ENCODE results near the gene JCAD. TPM values are rescaled to one million over a fixed set of nuclear protein-coding genes. Genes with fewer than 3 reads are reported as not detected.
"Not testable (repeated sequence)": the region's sequence is repeated elsewhere in the genome, so short reads cannot be mapped to it uniquely, and the experiment has no call there.

Gene JCAD
- total RNA-seq, 2 experiments from 2014 or later = 0.16 to 0.58 TPM

- H3K4me3 Mint-ChIP-seq = no peak overlapping the region
- peaks cover 44% of the 10 kb centered on the region for H3K27me3 Mint-ChIP-seq
- DNase-seq (no peak), ATAC-seq (no peak)
- no peaks in the 10 kb centered on the region for H3K9me3 Mint-ChIP-seq (ENCODE audit: low read depth)
- H3K4me1 Mint-ChIP-seq = peaks cover 20% of the 10 kb centered on the region
- H3K36me3 Mint-ChIP-seq = no peaks in the 10 kb centered on the region
- H3K27ac Mint-ChIP-seq = no peak overlapping the region
- CTCF ChIA-PET = interaction anchor here (0.7 to 9.4 kb wide), 13 partner anchors 8 to 602 kb away, joined by 3 to 98 read pairs (median 4); no protein-coding TSS in a partner anchor
Observed at GRCh38 chr10:30000802-30001571, 58.4 kb downstream of the JCAD start.

GRCh38 chr10:29998142-29998808 is 61.1 kb downstream of the JCAD start:
- peaks cover 49% of the 10 kb centered on the region for H3K27me3 Mint-ChIP-seq
- no peaks in the 10 kb centered on the region for H3K36me3 Mint-ChIP-seq
- no peaks in the 10 kb centered on the region for H3K9me3 Mint-ChIP-seq (ENCODE audit: low read depth)
- ATAC-seq (peak; percentile 84), DNase-seq (peak; percentile 87)
- H3K27ac Mint-ChIP-seq = no peak overlapping the region
- peaks cover 17% of the 10 kb centered on the region for H3K4me1 Mint-ChIP-seq
- CTCF ChIA-PET = interaction anchor here (0.6 to 9.4 kb wide), 38 partner anchors 8 to 593 kb away, joined by 3 to 98 read pairs (median 4); partner anchors contain the start of gene MTPAP
- H3K4me3 Mint-ChIP-seq = no peak overlapping the region

GRCh38 chr10:29994811-29995210 is 64.6 kb downstream of the JCAD start:
- DNase-seq (no peak), ATAC-seq (no peak)
- Mint-ChIP-seq H3K4me3 (no peak overlapping the region), H3K4me1 (peaks cover 2% of the 10 kb centered on the region), H3K27ac (no peak overlapping the region), H3K27me3 (peaks cover 42% of the 10 kb centered on the region), H3K36me3 (no peaks in the 10 kb centered on the region), H3K9me3 (ENCODE audit: low read depth) (no peaks in the 10 kb centered on the region)
- CTCF ChIA-PET = no interaction called here

- Mint-ChIP-seq H3K27ac (no peak overlapping the region), H3K9me3 (ENCODE audit: low read depth) (no peaks in the 10 kb centered on the region), H3K4me3 (no peak overlapping the region), H3K36me3 (no peaks in the 10 kb centered on the region), H3K27me3 (peaks cover 47% of the 10 kb centered on the region), H3K4me1 (peaks cover under 1% of the 10 kb centered on the region)
- CTCF ChIA-PET = no interaction called here
- DNase-seq (no peak), ATAC-seq (no peak)
Observed at GRCh38 chr10:29993319-29993915, 66.0 kb downstream of the JCAD start.

GRCh38 chr10:29992914-29993313 is 66.5 kb downstream of the JCAD start:
- H3K36me3 Mint-ChIP-seq = no peaks in the 10 kb centered on the region
- peaks cover 47% of the 10 kb centered on the region for H3K27me3 Mint-ChIP-seq
- CTCF ChIA-PET = no interaction called here
- ATAC-seq (no peak), DNase-seq (no peak)
- no peaks in the 10 kb centered on the region for H3K9me3 Mint-ChIP-seq (ENCODE audit: low read depth)
- no peak overlapping the region for H3K27ac Mint-ChIP-seq
- no peak overlapping the region for H3K4me3 Mint-ChIP-seq
- no peaks in the 10 kb centered on the region for H3K4me1 Mint-ChIP-seq

GRCh38 chr10:29991382-29991781 is 68.0 kb downstream of the JCAD start:
- Mint-ChIP-seq H3K27me3 (peaks cover 38% of the 10 kb centered on the region), H3K4me1 (no peaks in the 10 kb centered on the region), H3K36me3 (no peaks in the 10 kb centered on the region), H3K9me3 (ENCODE audit: low read depth) (no peaks in the 10 kb centered on the region), H3K27ac (no peak overlapping the region), H3K4me3 (no peak overlapping the region)
- DNase-seq (no peak), ATAC-seq (no peak)
- CTCF ChIA-PET = no interaction called here

- H3K27ac Mint-ChIP-seq = no peak overlapping the region
- CTCF ChIA-PET = interaction anchor here (1.5 kb wide), 1 partner anchor 11 kb away, joined by 4 read pairs; no protein-coding TSS in a partner anchor
Observed at GRCh38 chr10:29987471-29987870, 71.9 kb downstream of the JCAD start.

GRCh38 chr10:29982997-29983648 is 76.3 kb downstream of the JCAD start:
- H3K27me3 Mint-ChIP-seq = peaks cover 16% of the 10 kb centered on the region
- no peak overlapping the region for H3K4me3 Mint-ChIP-seq
- CTCF ChIA-PET = no interaction called here
- H3K4me1 Mint-ChIP-seq = no peaks in the 10 kb centered on the region
- no peak overlapping the region for H3K27ac Mint-ChIP-seq
- H3K36me3 Mint-ChIP-seq = peaks cover 3% of the 10 kb centered on the region
- peaks cover 9% of the 10 kb centered on the region for H3K9me3 Mint-ChIP-seq (ENCODE audit: low read depth)
- no peak for ATAC-seq
- DNase-seq = no peak

More at GRCh38 chr10:29987471-29987870, 71.9 kb downstream of the JCAD start:
- Mint-ChIP-seq H3K4me1 (no peaks in the 10 kb centered on the region), H3K36me3 (peaks cover 3% of the 10 kb centered on the region), H3K27me3 (peaks cover 25% of the 10 kb centered on the region), H3K4me3 (no peak overlapping the region), H3K9me3 (ENCODE audit: low read depth) (peaks cover 9% of the 10 kb centered on the region)
- no peak for ATAC-seq
- DNase-seq = no peak

GRCh38 chr10:29981510-29981909 is 77.9 kb downstream of the JCAD start:
- DNase-seq = no peak
- no peak overlapping the region for H3K27ac Mint-ChIP-seq
- no peak for ATAC-seq
- H3K4me3 Mint-ChIP-seq = no peak overlapping the region
- peaks cover 21% of the 10 kb centered on the region for H3K27me3 Mint-ChIP-seq
- H3K4me1 Mint-ChIP-seq = no peaks in the 10 kb centered on the region
- peaks cover 3% of the 10 kb centered on the region for H3K36me3 Mint-ChIP-seq
- H3K9me3 Mint-ChIP-seq (ENCODE audit: low read depth) = peaks cover 9% of the 10 kb centered on the region
- CTCF ChIA-PET = no interaction called here

- no peak overlapping the region for H3K27ac Mint-ChIP-seq
- H3K27me3 Mint-ChIP-seq = peaks cover 18% of the 10 kb centered on the region
- peaks cover 9% of the 10 kb centered on the region for H3K9me3 Mint-ChIP-seq (ENCODE audit: low read depth)
- H3K4me3 Mint-ChIP-seq = no peak overlapping the region
- CTCF ChIA-PET = no interaction called here
- DNase-seq = no peak
- no peaks in the 10 kb centered on the region for H3K4me1 Mint-ChIP-seq
- peaks cover 3% of the 10 kb centered on the region for H3K36me3 Mint-ChIP-seq
- ATAC-seq = no peak
Observed at GRCh38 chr10:29980084-29980483, 79.3 kb downstream of the JCAD start.

GRCh38 chr10:29979421-29979779 is 80.0 kb downstream of the JCAD start:
- H3K4me1 Mint-ChIP-seq; H3K4me3 Mint-ChIP-seq; H3K27ac Mint-ChIP-seq; ATAC-seq; H3K36me3 Mint-ChIP-seq; H3K9me3 Mint-ChIP-seq (ENCODE audit: low read depth); CTCF ChIA-PET; DNase-seq: not testable (repeated sequence)
- H3K27me3 Mint-ChIP-seq = peaks cover 23% of the 10 kb centered on the region

GRCh38 chr10:29977171-29977570 is 82.2 kb downstream of the JCAD start:
- ATAC-seq = no peak
- Mint-ChIP-seq H3K4me3 (no peak overlapping the region), H3K27me3 (peaks cover 27% of the 10 kb centered on the region), H3K36me3 (no peaks in the 10 kb centered on the region), H3K27ac (no peak overlapping the region), H3K4me1 (no peaks in the 10 kb centered on the region), H3K9me3 (ENCODE audit: low read depth) (no peaks in the 10 kb centered on the region)
- CTCF ChIA-PET = no interaction called here
- DNase-seq = no peak

GRCh38 chr10:29976134-29976533 is 83.3 kb downstream of the JCAD start:
- ATAC-seq (no peak), DNase-seq (no peak)
- no peaks in the 10 kb centered on the region for H3K9me3 Mint-ChIP-seq (ENCODE audit: low read depth)
- no peaks in the 10 kb centered on the region for H3K36me3 Mint-ChIP-seq
- CTCF ChIA-PET = no interaction called here
- peaks cover 29% of the 10 kb centered on the region for H3K27me3 Mint-ChIP-seq
- no peak overlapping the region for H3K4me3 Mint-ChIP-seq
- no peaks in the 10 kb centered on the region for H3K4me1 Mint-ChIP-seq
- no peak overlapping the region for H3K27ac Mint-ChIP-seq
